HG02571 (cell line): ENCODE results near the gene SUN1.
"Not testable (repeated sequence)": the region's sequence is repeated elsewhere in the genome, so short reads cannot be mapped to it uniquely, and the experiment has no call there.

ENCODE experiments used
- ATAC-seq: cut with Tn5 transposase; IDR thresholded peaks from one replicate; pipeline ENCODE4 v1.9.1; 2021; ENCODE audit warnings: mild to moderate bottlenecking, moderate library complexity; ENCODE audit not compliant: unreplicated experiment

Gene SUN1

GRCh38 chr7:916291-916941 is 84.1 kb downstream of the SUN1 start:
- no peak for ATAC-seq

- no peak for ATAC-seq
These were observed 85.2 kb downstream of the SUN1 start for GRCh38 chr7:917255-918117.

GRCh38 chr7:918118-918425 is 85.8 kb downstream of the SUN1 start:
- ATAC-seq = no peak

- no peak for ATAC-seq
These were observed 86.3 kb downstream of the SUN1 start for GRCh38 chr7:918441-919113.

- ATAC-seq = no peak
These were observed 86.8 kb downstream of the SUN1 start for GRCh38 chr7:919114-919442.

- ATAC-seq = no peak
These were observed 87.7 kb downstream of the SUN1 start for GRCh38 chr7:919924-920341.

- ATAC-seq = no peak
These were observed 88.2 kb downstream of the SUN1 start for GRCh38 chr7:920351-921070.

GRCh38 chr7:921071-921461 is 88.8 kb downstream of the SUN1 start:
- ATAC-seq = no peak

- ATAC-seq = no peak
These were observed 89.5 kb downstream of the SUN1 start for GRCh38 chr7:921581-922333.

GRCh38 chr7:922334-923107 is 90.2 kb downstream of the SUN1 start:
- peak; percentile 1 for ATAC-seq

GRCh38 chr7:923108-924041 is 91.1 kb downstream of the SUN1 start:
- peak; percentile 69 for ATAC-seq

GRCh38 chr7:924042-924441 is 91.8 kb downstream of the SUN1 start:
- not testable (repeated sequence) for ATAC-seq
